T1000 (cell line): ENCODE data around the gene TIMD4.
"Not testable (repeated sequence)": the region's sequence is repeated elsewhere in the genome, so short reads cannot be mapped to it uniquely, and the experiment has no call there.

Experiments
- DNase-seq: peaks from one replicate; lab custom pipeline; 2025; ENCODE audit warnings: mixed read lengths; lab: John Stamatoyannopoulos, UW

Gene TIMD4

GRCh38 chr5:156963125-156963524 is at the start of gene TIMD4:
TIMD4 (minus strand) TSS chr5:156963226; CDS start chr5:156963198, 28 bp downstream.
- DNase-seq = no peak

GRCh38 chr5:157006262-157006661 is 43.2 kb upstream of the TIMD4 start:
- no peak for DNase-seq

- DNase-seq = no peak
These were observed 42.0 kb upstream of the TIMD4 start for GRCh38 chr5:157004893-157005551.

GRCh38 chr5:156991714-156992113 is 28.7 kb upstream of the TIMD4 start:
- DNase-seq = no peak

GRCh38 chr5:156984064-156984463 is 21.0 kb upstream of the TIMD4 start:
- DNase-seq = no peak

- DNase-seq = no peak
These were observed 18.5 kb upstream of the TIMD4 start for GRCh38 chr5:156981481-156981880.

GRCh38 chr5:156974328-156974727 is 11.3 kb upstream of the TIMD4 start:
- DNase-seq = no peak

GRCh38 chr5:156971848-156972525 is 9.0 kb upstream of the TIMD4 start:
- no peak for DNase-seq

GRCh38 chr5:156971415-156971814 is 8.4 kb upstream of the TIMD4 start:
- DNase-seq = no peak

- not testable (repeated sequence) for DNase-seq
These were observed 4.4 kb upstream of the TIMD4 start for GRCh38 chr5:156967386-156967785.

- DNase-seq = no peak
These were observed 6.7 kb downstream of the TIMD4 start for GRCh38 chr5:156956321-156956720.

- no peak for DNase-seq
These were observed 11.7 kb downstream of the TIMD4 start for GRCh38 chr5:156951359-156951758.

- no peak for DNase-seq
These were observed 12.3 kb downstream of the TIMD4 start for GRCh38 chr5:156950716-156951115.

GRCh38 chr5:156949424-156949823 is 13.6 kb downstream of the TIMD4 start:
- DNase-seq = no peak

GRCh38 chr5:156947925-156948324 is 15.1 kb downstream of the TIMD4 start:
- no peak for DNase-seq

GRCh38 chr5:156942064-156942463 is 21.0 kb downstream of the TIMD4 start:
- DNase-seq = no peak

- not testable (repeated sequence) for DNase-seq
These were observed 22.6 kb downstream of the TIMD4 start for GRCh38 chr5:156940462-156940861.

GRCh38 chr5:156936972-156937371 is 26.1 kb downstream of the TIMD4 start:
- no peak for DNase-seq

GRCh38 chr5:156934450-156935211 is 28.4 kb downstream of the TIMD4 start:
- DNase-seq = no peak

- no peak for DNase-seq
These were observed 33.6 kb downstream of the TIMD4 start for GRCh38 chr5:156929366-156929948.

- no peak for DNase-seq
These were observed 35.5 kb downstream of the TIMD4 start for GRCh38 chr5:156927545-156927944.

- DNase-seq = not testable (repeated sequence)
These were observed 37.3 kb downstream of the TIMD4 start for GRCh38 chr5:156925767-156926166.
